ENCODE measurements around the gene GARIN5B. TPM values are rescaled to one million over a fixed set of nuclear protein-coding genes. Genes with fewer than 3 reads are reported as not detected.

The GARIN5B gene
- total RNA-seq, 1 donor from 2014 or later: not detected

DNA sequence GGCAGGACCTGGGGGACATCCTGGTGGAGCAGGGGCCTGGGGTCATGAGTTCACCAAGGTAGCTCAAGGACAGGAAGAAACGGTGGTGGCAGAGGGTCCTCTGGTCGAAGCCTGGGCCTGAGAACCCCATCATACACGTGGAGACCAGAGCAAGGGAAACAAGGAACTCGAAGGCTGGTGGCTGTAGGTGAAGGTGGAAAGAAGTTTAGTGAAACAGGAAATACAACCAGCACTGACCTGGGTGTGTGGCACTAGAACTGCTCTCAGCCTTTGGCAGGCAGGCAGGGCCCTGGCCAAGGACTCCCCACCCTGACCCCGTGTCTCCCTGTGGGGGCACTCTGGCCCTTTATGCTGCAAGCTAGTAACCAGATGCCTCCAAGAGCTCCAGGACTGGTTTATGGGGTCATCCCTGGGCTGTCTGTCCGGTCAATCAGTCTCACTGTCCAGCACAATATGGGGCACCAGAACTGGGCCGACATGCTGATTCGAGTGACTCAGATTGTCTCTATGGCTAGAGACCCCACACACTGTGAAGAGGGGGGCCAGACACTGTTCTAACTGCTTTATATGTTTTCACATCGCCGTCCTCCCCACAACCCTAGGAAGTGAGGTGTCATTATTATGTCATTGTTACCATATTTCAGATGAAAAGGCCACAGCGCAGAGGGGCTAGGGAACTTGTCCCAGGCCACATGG is 12.3 kb downstream of the GARIN5B start:
- Histone ChIP-seq H3K4me3 (ENCODE audit: low read length in 3 of 3) (no peak overlapping the region), H3K9ac (ENCODE audit: low read depth in 1 of 3, low read length in 3 of 3) (no peak overlapping the region), H3K4me1 (ENCODE audit: control insufficient read depth in 3 of 3, insufficient read depth in 3 of 3, low read length in 3 of 3) (peaks cover 8 to 12% (median 10%) of the 10 kb centered on the region in 3 donors), H3K27me3 (ENCODE audit: control insufficient read depth in 3 of 3, insufficient read depth in 3 of 3, low read length in 3 of 3) (peaks cover 39 to 45% (median 45%) of the 10 kb centered on the region in 3 donors), H3K9me3 (ENCODE audit: control insufficient read depth in 3 of 3, low read length in 3 of 3) (no peaks in the 10 kb centered on the region), H3K36me3 (ENCODE audit: control insufficient read depth in 3 of 3, insufficient read depth in 3 of 3, low read length in 3 of 3) (peaks cover 0 to 5% (median 0%) of the 10 kb centered on the region in 3 donors), H3K27ac (ENCODE audit: low read depth, low read length) (no peak overlapping the region)

DNA sequence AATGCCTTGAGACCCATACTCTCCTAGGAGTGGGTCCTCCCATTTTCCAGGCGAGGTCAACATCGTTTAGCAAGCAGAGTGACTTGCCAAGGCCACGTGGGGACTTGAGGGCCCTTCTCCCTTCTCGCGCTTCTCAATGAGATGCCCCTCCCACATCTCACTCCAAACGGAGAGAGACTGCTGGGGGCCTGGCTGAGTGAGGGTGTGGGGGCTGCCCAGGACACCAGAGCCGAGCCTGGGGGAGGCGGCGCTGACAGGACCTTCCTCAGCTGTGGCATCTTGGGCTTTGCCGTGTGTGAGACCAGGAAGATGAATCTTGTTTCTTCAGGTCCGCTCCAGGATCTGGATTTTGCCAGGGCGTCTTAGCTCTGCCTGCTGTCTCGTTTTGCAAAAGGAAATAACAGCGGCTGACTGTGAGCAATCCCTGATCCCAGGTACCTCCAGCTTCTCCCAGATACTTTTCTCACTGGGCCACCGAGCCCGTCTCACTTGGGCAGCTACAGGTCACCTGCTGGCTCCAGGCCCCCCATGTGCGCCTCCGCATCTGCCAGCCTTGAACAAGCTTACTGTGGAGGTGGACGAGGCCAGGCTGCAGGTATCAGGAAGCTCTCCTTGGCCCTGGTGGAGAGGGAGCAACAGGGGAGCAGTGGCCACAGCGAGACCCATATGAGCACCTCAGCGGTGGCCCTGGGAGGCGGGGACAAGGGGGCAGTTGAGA is 14.6 kb downstream of the GARIN5B start:
- Histone ChIP-seq H3K36me3 (ENCODE audit: control insufficient read depth in 3 of 3, insufficient read depth in 3 of 3, low read length in 3 of 3) (peaks cover 0 to 5% (median 4%) of the 10 kb centered on the region in 3 donors), H3K9ac (ENCODE audit: low read depth in 1 of 3, low read length in 3 of 3) (no peak overlapping the region), H3K27ac (ENCODE audit: low read depth, low read length) (no peak overlapping the region), H3K4me3 (ENCODE audit: low read length in 3 of 3) (no peak overlapping the region), H3K4me1 (ENCODE audit: control insufficient read depth in 3 of 3, insufficient read depth in 3 of 3, low read length in 3 of 3) (peaks cover 4 to 9% (median 7%) of the 10 kb centered on the region in 3 donors), H3K27me3 (ENCODE audit: control insufficient read depth in 3 of 3, insufficient read depth in 3 of 3, low read length in 3 of 3) (peaks cover 28 to 34% (median 33%) of the 10 kb centered on the region in 3 donors), H3K9me3 (ENCODE audit: control insufficient read depth in 3 of 3, low read length in 3 of 3) (no peaks in the 10 kb centered on the region)

DNA sequence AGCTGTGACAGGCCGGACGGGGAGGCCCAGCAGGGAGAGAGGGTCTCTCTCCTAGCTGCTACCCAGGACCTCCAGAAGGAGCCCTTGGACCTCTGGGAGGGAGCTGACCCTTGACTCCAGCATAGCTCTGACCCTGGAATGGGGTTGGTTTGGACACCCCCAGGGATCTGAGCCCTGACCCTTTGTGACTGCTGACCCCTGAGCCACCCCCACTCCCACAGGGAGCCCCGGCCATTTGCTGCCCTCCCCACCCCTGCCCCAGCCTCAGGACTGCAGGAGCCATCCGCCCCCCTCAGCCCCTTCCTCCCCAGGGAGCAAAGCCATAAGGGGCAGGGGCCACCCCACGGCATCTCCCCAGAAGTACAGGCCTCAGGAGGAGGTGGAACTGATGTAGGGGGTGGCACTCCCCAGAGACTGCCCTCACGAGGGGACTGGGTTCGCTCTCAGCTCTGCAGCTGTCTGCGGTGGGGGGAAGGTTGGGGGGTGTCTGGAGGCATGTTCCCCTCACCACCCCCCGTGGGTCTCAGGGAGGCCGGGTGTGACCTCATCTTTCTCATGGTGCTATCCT is 15.5 kb downstream of the GARIN5B start:
- Histone ChIP-seq H3K9me3 (ENCODE audit: control insufficient read depth in 3 of 3, low read length in 3 of 3) (no peaks in the 10 kb centered on the region), H3K27ac (ENCODE audit: low read depth, low read length) (no peak overlapping the region), H3K4me1 (ENCODE audit: control insufficient read depth in 3 of 3, insufficient read depth in 3 of 3, low read length in 3 of 3) (peaks cover 0 to 4% (median 0%) of the 10 kb centered on the region in 3 donors), H3K27me3 (ENCODE audit: control insufficient read depth in 3 of 3, insufficient read depth in 3 of 3, low read length in 3 of 3) (peaks cover 19 to 24% (median 23%) of the 10 kb centered on the region in 3 donors), H3K9ac (ENCODE audit: low read depth in 1 of 3, low read length in 3 of 3) (no peak overlapping the region), H3K4me3 (ENCODE audit: low read length in 3 of 3) (no peak overlapping the region), H3K36me3 (ENCODE audit: control insufficient read depth in 3 of 3, insufficient read depth in 3 of 3, low read length in 3 of 3) (peaks cover 3 to 13% (median 12%) of the 10 kb centered on the region in 3 donors)

DNA sequence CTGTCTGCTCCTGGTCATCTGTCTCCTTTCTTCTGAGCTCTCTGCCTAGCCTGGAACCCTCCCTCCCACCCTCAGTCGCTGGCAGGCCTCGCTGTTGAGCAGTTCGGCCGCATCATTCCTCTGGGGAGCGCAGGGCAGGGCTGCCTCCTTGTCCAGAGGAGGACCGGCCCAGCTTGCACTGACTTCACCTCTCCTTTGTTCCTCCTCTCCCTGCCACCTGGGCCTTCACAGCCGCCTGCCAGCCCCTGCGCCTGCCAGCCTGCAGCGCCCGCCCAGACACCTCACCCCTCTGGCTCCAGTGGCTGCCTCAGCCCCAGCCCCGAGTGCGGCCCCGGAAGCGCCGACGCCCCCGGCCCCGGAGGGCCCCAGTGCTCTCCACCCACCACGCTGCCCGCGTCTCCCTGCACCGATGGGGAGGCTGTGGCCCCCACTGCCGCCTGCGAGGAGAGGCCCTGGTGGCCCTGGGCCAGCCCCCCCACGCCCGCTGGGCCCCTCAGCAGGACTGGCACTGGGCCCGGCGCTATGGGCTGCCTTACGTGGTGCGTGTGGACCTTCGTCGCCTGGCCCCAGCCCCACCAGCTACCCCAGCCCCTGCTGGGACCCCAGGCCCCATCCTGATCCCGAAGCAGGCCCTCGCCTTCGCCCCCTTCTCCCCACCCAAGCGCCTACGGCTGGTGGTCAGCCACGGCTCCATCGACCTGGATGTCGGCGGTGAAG is 16.2 kb downstream of the GARIN5B start:
- H3K36me3 ChIP-seq (ENCODE audit: control insufficient read depth in 3 of 3, insufficient read depth in 3 of 3, low read length in 3 of 3): peaks cover 3 to 14% (median 13%) of the 10 kb centered on the region in 3 donors

DNA sequence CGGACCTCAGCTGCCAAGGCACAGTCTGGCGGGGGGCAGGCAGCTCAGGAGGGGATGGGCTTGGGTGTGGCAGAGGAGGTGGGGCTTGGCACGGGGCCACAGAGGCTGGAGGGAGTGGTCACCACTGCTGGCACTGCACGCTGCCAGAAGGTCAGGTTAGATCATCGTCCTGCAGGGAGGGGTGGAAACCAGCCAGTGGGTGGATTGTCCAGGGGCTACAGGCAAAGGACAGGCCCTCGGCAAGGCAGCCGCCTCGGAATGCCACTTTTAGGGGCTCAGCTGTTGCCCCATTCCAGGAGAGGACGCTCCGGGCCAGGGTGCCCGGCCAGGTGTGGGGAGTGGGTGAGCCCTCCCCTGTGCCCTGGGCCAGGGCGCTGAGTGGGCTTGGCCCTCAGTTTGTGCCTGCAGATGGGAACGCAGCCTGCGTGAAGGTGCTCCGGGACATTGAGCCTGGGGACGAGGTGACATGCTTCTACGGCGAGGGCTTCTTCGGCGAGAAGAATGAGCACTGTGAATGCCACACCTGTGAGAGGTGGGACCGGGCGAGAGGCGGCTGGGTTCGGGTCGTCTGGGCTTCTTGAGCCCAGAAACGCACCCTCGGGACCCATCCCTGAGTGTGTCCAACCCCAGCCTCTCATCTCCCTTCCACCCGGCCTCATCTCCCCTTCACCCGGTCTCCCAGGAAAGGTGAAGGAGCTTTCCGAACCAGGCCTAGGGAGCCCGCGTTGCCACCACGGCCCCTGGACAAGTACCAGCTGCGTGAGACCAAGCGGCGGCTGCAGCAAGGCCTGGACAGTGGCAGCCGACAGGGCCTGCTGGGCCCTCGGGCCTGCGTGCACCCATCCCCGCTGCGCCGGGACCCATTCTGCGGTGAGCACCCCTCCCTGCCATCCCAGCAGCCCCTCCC is 17.0 kb downstream of the GARIN5B start:
- Histone ChIP-seq H3K36me3 (ENCODE audit: control insufficient read depth in 3 of 3, insufficient read depth in 3 of 3, low read length in 3 of 3) (peaks cover 6 to 14% (median 13%) of the 10 kb centered on the region in 3 donors), H3K4me3 (ENCODE audit: low read length in 3 of 3) (no peak overlapping the region), H3K9me3 (ENCODE audit: control insufficient read depth in 3 of 3, low read length in 3 of 3) (no peaks in the 10 kb centered on the region), H3K27ac (ENCODE audit: low read depth, low read length) (no peak overlapping the region), H3K4me1 (ENCODE audit: control insufficient read depth in 3 of 3, insufficient read depth in 3 of 3, low read length in 3 of 3) (peaks cover 4 to 11% (median 5%) of the 10 kb centered on the region in 3 donors), H3K9ac (ENCODE audit: low read depth in 1 of 3, low read length in 3 of 3) (no peak overlapping the region), H3K27me3 (ENCODE audit: control insufficient read depth in 3 of 3, insufficient read depth in 3 of 3, low read length in 3 of 3) (peaks cover 5 to 11% (median 9%) of the 10 kb centered on the region in 3 donors)

More for the DNA sequence above, 16.2 kb downstream of the GARIN5B start:
- H3K27ac ChIP-seq (ENCODE audit: low read depth, low read length): no peak overlapping the region
- H3K9me3 ChIP-seq (ENCODE audit: control insufficient read depth in 3 of 3, low read length in 3 of 3): no peaks in the 10 kb centered on the region
- H3K4me1 ChIP-seq (ENCODE audit: control insufficient read depth in 3 of 3, insufficient read depth in 3 of 3, low read length in 3 of 3): peaks cover 0 to 5% (median 0%) of the 10 kb centered on the region in 3 donors
- H3K27me3 ChIP-seq (ENCODE audit: control insufficient read depth in 3 of 3, insufficient read depth in 3 of 3, low read length in 3 of 3): peaks cover 12 to 18% (median 17%) of the 10 kb centered on the region in 3 donors
- no peak overlapping the region for H3K4me3 ChIP-seq (ENCODE audit: low read length in 3 of 3)
- no peak overlapping the region for H3K9ac ChIP-seq (ENCODE audit: low read depth in 1 of 3, low read length in 3 of 3)

DNA sequence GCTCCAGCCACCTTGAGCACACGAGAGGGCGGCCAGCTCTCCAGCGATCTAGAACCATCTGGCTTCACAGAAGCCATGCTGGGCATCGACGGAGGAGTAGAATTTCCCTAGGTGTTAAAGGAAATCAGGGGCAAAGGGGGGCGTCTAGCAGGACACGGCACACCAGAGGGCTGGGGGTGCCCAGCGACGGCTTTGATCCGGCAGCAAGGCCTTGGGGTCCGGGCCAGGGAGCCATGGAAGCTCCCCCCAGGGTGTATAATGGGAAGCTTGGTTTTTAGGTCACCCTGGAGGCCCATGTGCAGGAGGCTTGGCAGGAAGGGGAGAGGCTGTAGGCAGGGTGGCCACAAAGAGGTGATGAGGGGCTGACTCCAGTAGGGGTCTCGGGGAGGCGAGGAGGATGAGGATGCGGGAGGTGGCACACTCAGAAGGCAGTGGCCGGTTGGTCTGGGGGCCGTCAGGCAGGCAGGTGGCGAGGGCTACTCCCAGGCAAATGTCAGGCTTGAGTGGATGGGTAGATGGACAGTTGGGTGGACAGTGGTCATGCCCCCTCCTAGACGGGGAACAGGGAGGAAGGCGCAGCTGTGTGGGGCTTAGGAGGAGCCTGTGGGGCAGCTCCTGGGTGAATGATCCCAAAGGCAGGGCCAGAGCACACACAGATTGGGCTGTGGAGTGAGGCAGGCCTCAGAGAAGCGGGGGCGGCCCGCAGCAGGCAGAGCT is 17.8 kb downstream of the GARIN5B start:
- Histone ChIP-seq H3K27ac (ENCODE audit: low read depth, low read length) (no peak overlapping the region), H3K9ac (ENCODE audit: low read depth in 1 of 3, low read length in 3 of 3) (no peak overlapping the region), H3K27me3 (ENCODE audit: control insufficient read depth in 3 of 3, insufficient read depth in 3 of 3, low read length in 3 of 3) (peaks cover 0 to 3% (median under 1%) of the 10 kb centered on the region in 3 donors), H3K4me3 (ENCODE audit: low read length in 3 of 3) (no peak overlapping the region), H3K9me3 (ENCODE audit: control insufficient read depth in 3 of 3, low read length in 3 of 3) (no peaks in the 10 kb centered on the region), H3K4me1 (ENCODE audit: control insufficient read depth in 3 of 3, insufficient read depth in 3 of 3, low read length in 3 of 3) (peaks cover 11 to 17% (median 12%) of the 10 kb centered on the region in 3 donors), H3K36me3 (ENCODE audit: control insufficient read depth in 3 of 3, insufficient read depth in 3 of 3, low read length in 3 of 3) (peaks cover 6 to 14% (median 13%) of the 10 kb centered on the region in 3 donors)

DNA sequence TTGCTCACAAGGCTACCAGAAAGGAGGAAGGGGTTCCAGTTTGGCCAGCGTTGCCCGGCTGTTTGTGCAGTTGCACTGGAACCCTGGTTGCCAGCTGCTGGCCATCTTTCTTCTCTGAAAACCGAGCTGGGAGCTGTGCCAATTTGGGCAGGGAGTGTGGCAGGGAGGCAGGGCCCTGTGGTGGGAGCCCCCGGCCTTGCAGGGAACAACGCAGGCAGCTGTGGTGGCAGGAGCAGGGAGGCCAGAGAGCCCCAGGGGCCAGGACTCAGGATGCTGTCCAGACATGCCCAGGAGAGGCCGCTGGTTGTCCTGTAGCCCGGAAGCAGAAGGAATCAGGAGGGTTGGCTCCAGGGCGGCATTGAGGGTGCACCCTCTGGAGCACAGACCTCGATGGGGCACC is 18.6 kb downstream of the GARIN5B start:
- no peak overlapping the region for H3K27ac ChIP-seq (ENCODE audit: low read depth, low read length)

DNA sequence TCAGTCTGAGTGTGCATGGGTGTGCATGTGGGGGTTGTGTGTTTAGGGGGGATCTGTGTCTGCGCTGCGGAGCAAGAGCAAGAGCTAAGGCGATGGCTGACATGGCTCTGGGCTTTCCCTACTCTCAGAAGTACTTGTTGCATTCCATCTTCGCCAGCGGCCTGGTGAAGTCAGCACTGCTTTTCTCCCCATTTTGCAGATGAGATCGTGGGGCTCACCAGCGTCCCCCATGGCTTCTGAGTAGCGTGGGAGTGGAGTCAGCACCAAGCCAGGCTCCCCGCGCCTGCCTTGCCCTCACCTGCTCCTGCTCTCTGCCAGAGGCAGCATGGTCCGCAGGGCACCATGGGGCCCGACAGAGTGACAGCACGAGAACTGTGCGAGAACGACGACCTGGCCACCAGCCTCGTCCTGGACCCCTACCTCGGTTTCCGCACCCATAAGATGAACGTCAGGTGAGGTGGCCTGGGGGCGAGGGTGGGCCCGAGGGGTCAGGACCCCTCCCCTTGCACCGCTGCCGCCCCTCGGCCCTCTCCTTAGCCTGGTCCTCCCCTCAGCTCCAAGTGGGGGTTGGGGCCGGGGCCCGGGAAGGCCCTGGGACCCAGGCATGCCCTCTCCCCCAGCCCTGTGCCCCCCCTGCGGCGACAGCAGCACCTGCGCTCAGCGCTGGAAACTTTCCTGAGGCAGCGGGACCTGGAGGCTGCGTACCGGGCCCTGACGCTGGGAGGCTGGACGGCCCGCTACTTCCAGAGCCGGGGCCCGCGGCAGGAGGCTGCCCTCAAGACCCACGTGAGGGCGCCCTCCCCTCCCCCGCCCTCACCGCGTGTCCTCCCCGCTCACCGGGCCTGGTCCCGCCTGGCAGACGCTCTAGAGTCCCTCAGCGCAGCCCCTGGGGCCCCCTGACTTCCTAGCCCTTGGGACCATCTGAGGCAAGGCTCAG is 21.2 kb downstream of the GARIN5B start:
- peak overlapping the region in 2 of 3 donors; percentile 19 to 57 for H3K4me3 ChIP-seq (ENCODE audit: low read length in 3 of 3)
- no peak overlapping the region for H3K27ac ChIP-seq (ENCODE audit: low read depth, low read length)
- peak overlapping the region in 1 of 3 donors; percentile 41 for H3K9ac ChIP-seq (ENCODE audit: low read depth in 1 of 3, low read length in 3 of 3)
- H3K9me3 ChIP-seq (ENCODE audit: control insufficient read depth in 3 of 3, low read length in 3 of 3): no peaks in the 10 kb centered on the region
- H3K4me1 ChIP-seq (ENCODE audit: control insufficient read depth in 3 of 3, insufficient read depth in 3 of 3, low read length in 3 of 3): peaks cover 20 to 30% (median 23%) of the 10 kb centered on the region in 3 donors
- H3K36me3 ChIP-seq (ENCODE audit: control insufficient read depth in 3 of 3, insufficient read depth in 3 of 3, low read length in 3 of 3): peaks cover 6 to 14% (median 8%) of the 10 kb centered on the region in 3 donors
- H3K27me3 ChIP-seq (ENCODE audit: control insufficient read depth in 3 of 3, insufficient read depth in 3 of 3, low read length in 3 of 3): peaks cover 0 to 6% (median 4%) of the 10 kb centered on the region in 3 donors

More for the DNA sequence above, 18.6 kb downstream of the GARIN5B start:
- Histone ChIP-seq H3K9me3 (ENCODE audit: control insufficient read depth in 3 of 3, low read length in 3 of 3) (no peaks in the 10 kb centered on the region), H3K4me1 (ENCODE audit: control insufficient read depth in 3 of 3, insufficient read depth in 3 of 3, low read length in 3 of 3) (peaks cover 13 to 20% (median 15%) of the 10 kb centered on the region in 3 donors), H3K27me3 (ENCODE audit: control insufficient read depth in 3 of 3, insufficient read depth in 3 of 3, low read length in 3 of 3) (no peaks in the 10 kb centered on the region), H3K36me3 (ENCODE audit: control insufficient read depth in 3 of 3, insufficient read depth in 3 of 3, low read length in 3 of 3) (peaks cover 6 to 14% (median 13%) of the 10 kb centered on the region in 3 donors), H3K4me3 (ENCODE audit: low read length in 3 of 3) (no peak overlapping the region), H3K9ac (ENCODE audit: low read depth in 1 of 3, low read length in 3 of 3) (no peak overlapping the region)
